OCI-LY1 (cell line): ENCODE results near the gene ENTPD6.

Experiments
- H2AFZ ChIP-seq: fragments of 200-600 bp; sonication (generic), shearing (Covaris generic); 2 replicates; pipeline ENCODE4 v1.6.0; 2014; ENCODE audit warnings: antibody characterized with exemption, mild to moderate bottlenecking, low read length
- H3F3A ChIP-seq: fragments of 200-600 bp; sonication (generic), shearing (Covaris generic); 2 replicates; pipeline ENCODE4 v1.6.0; 2014; ENCODE audit warnings: mild to moderate bottlenecking, antibody characterized with exemption, low read length, moderate library complexity; ENCODE audit not compliant: insufficient read depth
- H3K27ac ChIP-seq: fragments of 200-600 bp; sonication (generic); 2 replicates; pipeline ENCODE4 v1.5.1; 2014; ENCODE audit warnings: low read length, mixed run types, mild to moderate bottlenecking, low read depth; ENCODE audit not compliant: poor library complexity, severe bottlenecking
- H3K27me3 ChIP-seq: fragments of 200-600 bp; sonication (generic); 2 replicates; pipeline ENCODE4 v1.6.0; 2014; ENCODE audit warnings: antibody characterized with exemption, mild to moderate bottlenecking, low read length, moderate library complexity; ENCODE audit not compliant: insufficient read depth
- H3K36me3 ChIP-seq: fragments of 200-600 bp; sonication (generic); 2 replicates; pipeline ENCODE4 v1.6.1; 2014; ENCODE audit warnings: mild to moderate bottlenecking, antibody characterized with exemption, low read length, moderate library complexity, mixed read lengths; ENCODE audit not compliant: insufficient read depth
- H3K4me1 ChIP-seq: fragments of 200-600 bp; sonication (generic); 2 replicates; pipeline ENCODE4 v1.5.1; 2014; ENCODE audit warnings: mild to moderate bottlenecking, low read length, moderate library complexity; ENCODE audit not compliant: insufficient read depth, severe bottlenecking
- H3K4me2 ChIP-seq: fragments of 200-600 bp; sonication (generic), shearing (Covaris generic); 2 replicates; pipeline ENCODE4 v1.6.1; 2014; ENCODE audit warnings: low read length
- H3K4me3 ChIP-seq: fragments of 200-600 bp; sonication (generic); 2 replicates; pipeline ENCODE4 v1.5.1; 2014; ENCODE audit warnings: low read length, low read depth, mild to moderate bottlenecking, mixed read lengths; ENCODE audit not compliant: poor library complexity, severe bottlenecking
- H3K79me2 ChIP-seq: fragments of 200-600 bp; shearing (Covaris generic); 2 replicates; pipeline ENCODE4 v1.6.1; 2016; ENCODE audit warnings: mixed run types, low read length, mixed read lengths; ENCODE audit not compliant: insufficient read depth
- H3K9ac ChIP-seq: fragments of 200-600 bp; sonication (generic), shearing (Covaris generic); 2 replicates; pipeline ENCODE4 v1.6.1; 2014; ENCODE audit warnings: mild to moderate bottlenecking, low read length, mixed read lengths
- H3K9me2 ChIP-seq: fragments of 200-600 bp; sonication (generic), shearing (Covaris generic); 2 replicates; pipeline ENCODE4 v1.6.1; 2014; ENCODE audit warnings: low read depth, mild to moderate bottlenecking, low read length, mixed read lengths
- H3K9me3 ChIP-seq: fragments of 200-600 bp; shearing (Covaris generic); 2 replicates; pipeline ENCODE4 v1.6.1; 2014; ENCODE audit warnings: low read length, mixed read lengths
- H4K20me1 ChIP-seq: fragments of 200-600 bp; sonication (generic), shearing (Covaris generic); 2 replicates; pipeline ENCODE4 v1.6.0; 2016; ENCODE audit warnings: mild to moderate bottlenecking, low read length; ENCODE audit not compliant: insufficient read depth
- CTCF ChIP-seq: fragments of 200-600 bp; sonication (generic), shearing (Covaris generic); IDR thresholded peaks from 2 replicates; pipeline ENCODE4 v1.5.1; 2017; ENCODE audit warnings: mild to moderate bottlenecking, antibody characterized with exemption, low read length, moderate library complexity, mixed read lengths
- EZH2 ChIP-seq: fragments of 200-600 bp; sonication (generic), shearing (Covaris generic); IDR thresholded peaks from 2 replicates; pipeline ENCODE4 v1.8.0; 2017; ENCODE audit warnings: borderline replicate concordance, mixed run types, mild to moderate bottlenecking, antibody characterized with exemption, low read length, moderate library complexity, mixed read lengths

The ENTPD6 gene

GRCh38 chr20:25199473-25200260 is 4.2 kb downstream of the ENTPD6 start:
- Histone ChIP-seq H3K4me3 (no peak overlapping the region), H3K9ac (no peak overlapping the region), H3K79me2 (peaks cover 6% of the 10 kb centered on the region; the same call in 1 of the 2 replicates), H3F3A (no peaks in the 10 kb centered on the region), H3K27me3 (no peaks in the 10 kb centered on the region), H2AFZ (no peak overlapping the region), H3K9me2 (no peaks in the 10 kb centered on the region), H3K9me3 (no peaks in the 10 kb centered on the region), H3K27ac (no peak overlapping the region), H3K36me3 (no peaks in the 10 kb centered on the region; the same call in 1 of the 2 replicates), H3K4me2 (no peak overlapping the region; the same call in 1 of the 2 replicates), H4K20me1 (no peaks in the 10 kb centered on the region), H3K4me1 (peaks cover 60% of the 10 kb centered on the region)
- no peak for TF ChIP-seq EZH2
- TF ChIP-seq CTCF, result no peak

- H3K9me3 ChIP-seq, result no peaks in the 10 kb centered on the region
- no peak overlapping the region for H3K4me3 ChIP-seq
- H3K36me3 ChIP-seq, result no peaks in the 10 kb centered on the region; the same call in 1 of the 2 replicates
- no peak overlapping the region for H3K27ac ChIP-seq
- no peak overlapping the region for H2AFZ ChIP-seq
- TF ChIP-seq EZH2 (no peak), CTCF (no peak)
- H3K4me1 ChIP-seq, result peaks cover 39% of the 10 kb centered on the region
- no peaks in the 10 kb centered on the region for H3K9me2 ChIP-seq
- no peaks in the 10 kb centered on the region for H3F3A ChIP-seq
- H3K4me2 ChIP-seq, result no peak overlapping the region; the same call in 1 of the 2 replicates
- no peaks in the 10 kb centered on the region for H4K20me1 ChIP-seq
- H3K9ac ChIP-seq, result no peak overlapping the region
- peaks cover 6% of the 10 kb centered on the region; the same call in 1 of the 2 replicates for H3K79me2 ChIP-seq
- H3K27me3 ChIP-seq, result no peaks in the 10 kb centered on the region
Measured at GRCh38 chr20:25203089-25203488, 7.6 kb downstream of the ENTPD6 start.

- Histone ChIP-seq H2AFZ (no peak overlapping the region), H3K9ac (no peak overlapping the region), H3F3A (no peaks in the 10 kb centered on the region), H3K36me3 (no peaks in the 10 kb centered on the region; the same call in 1 of the 2 replicates), H3K9me2 (no peaks in the 10 kb centered on the region), H3K79me2 (peaks cover 6% of the 10 kb centered on the region; the same call in 1 of the 2 replicates), H3K4me3 (no peak overlapping the region), H3K27ac (peak overlapping the region; percentile 21), H3K4me1 (peaks cover 36% of the 10 kb centered on the region), H3K27me3 (no peaks in the 10 kb centered on the region), H4K20me1 (no peaks in the 10 kb centered on the region), H3K9me3 (no peaks in the 10 kb centered on the region), H3K4me2 (peak overlapping the region; percentile 38; the same call in 1 of the 2 replicates)
- TF ChIP-seq CTCF (no peak), EZH2 (no peak)
Measured at GRCh38 chr20:25203871-25204320, 8.4 kb downstream of the ENTPD6 start.
